Activated T-helper 2 cell treated with anti-CD3 and anti-CD28 coated beads, Interferon-gamma antibody, Interleukin-2, Interleukin-4, amounts not matched to agents 10 μg/mL and 5 μg/mL and 100 μg/mL, durations not matched to agents 14 hours and 24 hours and 36 hours (primary cell): ENCODE results near the gene SRRD. TPM values are rescaled to one million over a fixed set of nuclear protein-coding genes. Genes with fewer than 3 reads are reported as not detected.

Source experiments
- DNase-seq: peaks from one replicate; pipeline ENCODE4 v3.0.0; 2021; ENCODE audit warnings: low spot score
- H3K27ac Mint-ChIP-seq: one replicate; pipeline ENCODE4 v1.8.0; 2021; ENCODE audit warnings: mixed read lengths
- H3K27me3 Mint-ChIP-seq: one replicate; pipeline ENCODE4 v1.8.0; 2021; ENCODE audit warnings: low read depth, mixed read lengths
- H3K36me3 Mint-ChIP-seq: one replicate; pipeline ENCODE4 v1.8.0; 2021; ENCODE audit warnings: low read depth, mixed read lengths
- H3K4me1 Mint-ChIP-seq: one replicate; pipeline ENCODE4 v1.8.0; 2021; ENCODE audit warnings: low read depth, mixed read lengths
- H3K4me3 Mint-ChIP-seq: one replicate; pipeline ENCODE4 v1.8.0; 2021; ENCODE audit warnings: low read depth, mild to moderate bottlenecking, moderate library complexity, mixed read lengths
- H3K9me3 Mint-ChIP-seq: one replicate; pipeline ENCODE4 v1.8.0; 2021; ENCODE audit warnings: mixed read lengths
- intact Hi-C: fragments of 100-400 bp; cut with micrococcal nuclease; formaldehyde crosslinking; loops from one replicate; pipeline ENCODE4 v1.15.1; 2023
- total RNA-seq: library from RNA; stranded (reverse); gene quantifications from 2 replicates; pipeline ENCODE4 v1.2.3, GENCODE V29; 2022

Gene SRRD
- total RNA-seq, 1 donor from 2014 or later, result 21.6 TPM

- intact Hi-C loops, result no loop called here
- no peaks in the 10 kb centered on the region for H3K4me1 Mint-ChIP-seq
- no peak for DNase-seq
- H3K27me3 Mint-ChIP-seq, result no peaks in the 10 kb centered on the region
- H3K36me3 Mint-ChIP-seq, result peaks cover 24% of the 10 kb centered on the region
- H3K27ac Mint-ChIP-seq, result no peak overlapping the region
- no peak overlapping the region for H3K4me3 Mint-ChIP-seq
- no peaks in the 10 kb centered on the region for H3K9me3 Mint-ChIP-seq
Observed at GRCh38 chr22:26446808-26447515, 36.7 kb upstream of the SRRD start.

GRCh38 chr22:26447584-26448329 is 35.9 kb upstream of the SRRD start:
- no peak for DNase-seq
- Mint-ChIP-seq H3K36me3 (peaks cover 21% of the 10 kb centered on the region), H3K27ac (no peak overlapping the region), H3K4me1 (no peaks in the 10 kb centered on the region), H3K9me3 (no peaks in the 10 kb centered on the region), H3K27me3 (no peaks in the 10 kb centered on the region), H3K4me3 (no peak overlapping the region)
- intact Hi-C loops, result no loop called here

GRCh38 chr22:26448334-26448733 is 35.3 kb upstream of the SRRD start:
- Mint-ChIP-seq H3K27me3 (no peaks in the 10 kb centered on the region), H3K4me1 (no peaks in the 10 kb centered on the region), H3K4me3 (no peak overlapping the region), H3K9me3 (no peaks in the 10 kb centered on the region), H3K27ac (no peak overlapping the region), H3K36me3 (peaks cover 19% of the 10 kb centered on the region)
- no peak for DNase-seq
- intact Hi-C loops, result no loop called here

GRCh38 chr22:26448941-26449340 is 34.7 kb upstream of the SRRD start:
- no peaks in the 10 kb centered on the region for H3K9me3 Mint-ChIP-seq
- no peak overlapping the region for H3K27ac Mint-ChIP-seq
- no peak for DNase-seq
- intact Hi-C loops, result no loop called here
- no peaks in the 10 kb centered on the region for H3K4me1 Mint-ChIP-seq
- H3K4me3 Mint-ChIP-seq, result no peak overlapping the region
- H3K27me3 Mint-ChIP-seq, result no peaks in the 10 kb centered on the region
- H3K36me3 Mint-ChIP-seq, result peaks cover 18% of the 10 kb centered on the region

GRCh38 chr22:26450453-26451185 is 33.1 kb upstream of the SRRD start:
- Mint-ChIP-seq H3K27ac (no peak overlapping the region), H3K27me3 (no peaks in the 10 kb centered on the region), H3K4me1 (no peaks in the 10 kb centered on the region), H3K9me3 (no peaks in the 10 kb centered on the region), H3K36me3 (peaks cover 21% of the 10 kb centered on the region), H3K4me3 (no peak overlapping the region)
- intact Hi-C loops, result no loop called here
- no peak for DNase-seq

- H3K9me3 Mint-ChIP-seq, result no peaks in the 10 kb centered on the region
- H3K4me1 Mint-ChIP-seq, result no peaks in the 10 kb centered on the region
- H3K27me3 Mint-ChIP-seq, result no peaks in the 10 kb centered on the region
- intact Hi-C loops, result no loop called here
- no peak overlapping the region for H3K4me3 Mint-ChIP-seq
- no peak overlapping the region for H3K27ac Mint-ChIP-seq
- no peak for DNase-seq
- H3K36me3 Mint-ChIP-seq, result peaks cover 28% of the 10 kb centered on the region
Observed at GRCh38 chr22:26452236-26453016, 31.3 kb upstream of the SRRD start.

- no peak for DNase-seq
- Mint-ChIP-seq H3K4me3 (no peak overlapping the region), H3K9me3 (no peaks in the 10 kb centered on the region), H3K36me3 (peaks cover 36% of the 10 kb centered on the region), H3K27me3 (no peaks in the 10 kb centered on the region), H3K27ac (no peak overlapping the region), H3K4me1 (no peaks in the 10 kb centered on the region)
- intact Hi-C loops, result no loop called here
Observed at GRCh38 chr22:26453216-26453615, 30.5 kb upstream of the SRRD start.

- Mint-ChIP-seq H3K9me3 (no peaks in the 10 kb centered on the region), H3K27ac (no peak overlapping the region), H3K36me3 (peaks cover 38% of the 10 kb centered on the region), H3K4me3 (no peak overlapping the region), H3K4me1 (no peaks in the 10 kb centered on the region), H3K27me3 (no peaks in the 10 kb centered on the region)
- DNase-seq, result no peak
- intact Hi-C loops, result no loop called here
Observed at GRCh38 chr22:26453812-26454500, 29.7 kb upstream of the SRRD start.

- peaks cover 1% of the 10 kb centered on the region for H3K4me1 Mint-ChIP-seq
- no peaks in the 10 kb centered on the region for H3K27me3 Mint-ChIP-seq
- peaks cover 46% of the 10 kb centered on the region for H3K36me3 Mint-ChIP-seq
- no peak overlapping the region for H3K4me3 Mint-ChIP-seq
- H3K9me3 Mint-ChIP-seq, result no peaks in the 10 kb centered on the region
- no peak overlapping the region for H3K27ac Mint-ChIP-seq
- intact Hi-C loops, result no loop called here
- DNase-seq, result no peak
Observed at GRCh38 chr22:26457661-26458272, 25.9 kb upstream of the SRRD start.

GRCh38 chr22:26460202-26460601 is 23.5 kb upstream of the SRRD start:
- Mint-ChIP-seq H3K27ac (no peak overlapping the region), H3K9me3 (no peaks in the 10 kb centered on the region)
- intact Hi-C loops, result no loop called here

GRCh38 chr22:26461188-26461810 is 22.4 kb upstream of the SRRD start:
- H3K36me3 Mint-ChIP-seq, result peaks cover 51% of the 10 kb centered on the region
- no peaks in the 10 kb centered on the region for H3K27me3 Mint-ChIP-seq
- intact Hi-C loops, result loop anchor here (1.0 kb wide), 2 partner anchors 63 to 97 kb away; no protein-coding TSS in a partner anchor
- no peak for DNase-seq
- no peak overlapping the region for H3K4me3 Mint-ChIP-seq
- no peak overlapping the region for H3K27ac Mint-ChIP-seq
- H3K4me1 Mint-ChIP-seq, result peaks cover 1% of the 10 kb centered on the region
- H3K9me3 Mint-ChIP-seq, result no peaks in the 10 kb centered on the region

More at GRCh38 chr22:26460202-26460601, 23.5 kb upstream of the SRRD start:
- Mint-ChIP-seq H3K4me1 (peaks cover 1% of the 10 kb centered on the region), H3K27me3 (no peaks in the 10 kb centered on the region), H3K4me3 (no peak overlapping the region), H3K36me3 (peaks cover 54% of the 10 kb centered on the region)
- no peak for DNase-seq
